HepG2 (cell line): Measurements from ENCODE around the gene AP4M1. TPM values are rescaled to one million over a fixed set of nuclear protein-coding genes. Genes with fewer than 3 reads are reported as not detected.

Experiments
- CENPBD1 ChIP-seq: sonication (generic); formaldehyde crosslinking; IDR thresholded peaks from 2 replicates; pipeline ENCODE4 v1.8.0; 2022; ENCODE audit warnings: missing genetic modification reagents, low read depth, mild to moderate bottlenecking, borderline replicate concordance
- CENPX ChIP-seq: sonication (generic); formaldehyde crosslinking; IDR thresholded peaks from 2 replicates; pipeline ENCODE4 v1.9.0; 2021; ENCODE audit warnings: mild to moderate bottlenecking, missing genetic modification reagents, moderate library complexity
- EP300 ChIP-seq, 3 experiments: sonication (generic) in 1 of 3; formaldehyde crosslinking in 1 of 3; IDR thresholded peaks; 2 replicates each; pipeline versions ENCODE4 v1.5.1 to v1.6.1; 2011 to 2020; ENCODE audit warnings: low read depth in 2 of 3, low read length in 2 of 3, borderline replicate concordance in 1 of 3, improper control_type of control experiment in 1 of 3, mild to moderate bottlenecking in 1 of 3, missing genetic modification reagents in 1 of 3, moderate library complexity in 1 of 3
- HIC2 ChIP-seq: sonication (generic); formaldehyde crosslinking; IDR thresholded peaks from 2 replicates; pipeline ENCODE4 v1.9.0; 2022; ENCODE audit warnings: low read depth, missing genetic modification reagents
- HNRNPUL1 ChIP-seq: fragments of 200-400 bp; formaldehyde crosslinking; IDR thresholded peaks from 2 replicates; pipeline ENCODE4 v1.6.1; 2017; ENCODE audit warnings: low read depth, mild to moderate bottlenecking, low read length, moderate library complexity
- IRF9 ChIP-seq: sonication (generic); formaldehyde crosslinking; IDR thresholded peaks from 2 replicates; pipeline ENCODE4 v1.8.0; 2022; ENCODE audit warnings: missing genetic modification reagents, mild to moderate bottlenecking, borderline replicate concordance
- KDM1A ChIP-seq: IDR thresholded peaks from 2 replicates; pipeline ENCODE4 v1.6.1; 2016; ENCODE audit warnings: missing compliant biosample characterization
- KDM5B ChIP-seq: sonication (generic); formaldehyde crosslinking; IDR thresholded peaks from 2 replicates; pipeline ENCODE4 v1.4.0; 2020; ENCODE audit warnings: missing genetic modification reagents, mild to moderate bottlenecking, borderline replicate concordance
- MXI1 ChIP-seq: IDR thresholded peaks from 3 replicates; pipeline ENCODE4 v1.6.1; 2012; ENCODE audit warnings: low read depth, low read length, inconsistent platforms, borderline replicate concordance
- NCOA5 ChIP-seq: sonication (generic); formaldehyde crosslinking; IDR thresholded peaks from 2 replicates; pipeline ENCODE4 v1.4.0; 2020; ENCODE audit warnings: missing genetic modification reagents
- NFYC ChIP-seq: IDR thresholded peaks from 2 replicates; pipeline ENCODE4 v1.6.1; 2016; ENCODE audit warnings: missing genetic modification reagents, missing compliant biosample characterization
- NR2F6 ChIP-seq, 2 experiments: IDR thresholded peaks; 2 replicates each; pipeline ENCODE4 v1.6.1; 2016; ENCODE audit warnings: antibody characterized with exemption in 1 of 2, mild to moderate bottlenecking in 1 of 2
- PLRG1 ChIP-seq: fragments of 450-650 bp; conservative IDR thresholded peaks from 2 replicates; pipeline ENCODE4 v1.6.1; 2016
- SSRP1 ChIP-seq: IDR thresholded peaks from 2 replicates; pipeline ENCODE4 v1.6.1; 2016; ENCODE audit warnings: control low read depth
- THAP11 ChIP-seq: IDR thresholded peaks from 2 replicates; pipeline ENCODE4 v1.6.1; 2016; ENCODE audit warnings: missing biosample characterization, missing genetic modification reagents
- ZBTB20 ChIP-seq: sonication (generic); formaldehyde crosslinking; IDR thresholded peaks from 2 replicates; pipeline ENCODE4 v1.8.1; 2023; ENCODE audit warnings: missing genetic modification reagents, low read depth, mild to moderate bottlenecking, borderline replicate concordance
- ZNF17 ChIP-seq: sonication (generic); formaldehyde crosslinking; IDR thresholded peaks from 2 replicates; pipeline ENCODE4 v1.5.0; 2020; ENCODE audit warnings: mild to moderate bottlenecking, missing genetic modification reagents
- ZNF230 ChIP-seq: sonication (generic); formaldehyde crosslinking; IDR thresholded peaks from 2 replicates; pipeline ENCODE4 v1.4.0; 2020; ENCODE audit warnings: mild to moderate bottlenecking, missing genetic modification reagents
- ZNF329 ChIP-seq: sonication (generic); formaldehyde crosslinking; IDR thresholded peaks from 2 replicates; pipeline ENCODE4 v1.9.0; 2021; ENCODE audit warnings: low read depth, mild to moderate bottlenecking, missing genetic modification reagents
- ZNF775 ChIP-seq: sonication (generic); formaldehyde crosslinking; IDR thresholded peaks from 2 replicates; pipeline ENCODE4 v1.4.0; 2020; ENCODE audit warnings: missing genetic modification reagents, mild to moderate bottlenecking, moderate library complexity, borderline replicate concordance
- ZNF790 ChIP-seq: sonication (generic); formaldehyde crosslinking; IDR thresholded peaks from 2 replicates; pipeline ENCODE4 v1.8.0; 2022; ENCODE audit warnings: missing genetic modification reagents, mild to moderate bottlenecking, borderline replicate concordance
- ZNF800 ChIP-seq: sonication (generic); formaldehyde crosslinking; IDR thresholded peaks from 2 replicates; pipeline ENCODE4 v1.4.0; 2020; ENCODE audit warnings: missing genetic modification reagents
- ZSCAN12 ChIP-seq: sonication (generic); formaldehyde crosslinking; IDR thresholded peaks from 2 replicates; pipeline ENCODE4 v1.9.0; 2021; ENCODE audit warnings: mild to moderate bottlenecking, missing genetic modification reagents
- ZSCAN20 ChIP-seq: sonication (generic); formaldehyde crosslinking; IDR thresholded peaks from 2 replicates; pipeline ENCODE4 v1.4.0; 2020; ENCODE audit warnings: missing genetic modification reagents, mild to moderate bottlenecking, borderline replicate concordance
- polyA plus RNA-seq, 8 experiments: library from polyadenylated mRNA; depleted of rRNA in 3 of 8; stranded (reverse) in 7 of 8; unstranded in 1 of 8; fragments of >200 nt; fragmentation: Illumina TruSeq in 4 of 8; extraction: Trizol in 4 of 8; gene quantifications; 2 replicates each; pipeline versions ENCODE4 v1.2.1 to v1.2.3, GENCODE V29; 2011 to 2016; ENCODE audit warnings: low read depth in 4 of 8, missing spikeins in 1 of 8, mixed read lengths in 1 of 8; ENCODE audit not compliant: insufficient read depth in 1 of 8
- total RNA-seq, 5 experiments: library from RNA; depleted of rRNA; stranded (reverse); fragments of >200 nt; fragmentation: Illumina TruSeq; extraction: Trizol; gene quantifications; 2 replicates each; pipeline ENCODE4 v1.2.3, GENCODE V29; 2016; ENCODE audit warnings: low read depth in 1 of 5

The AP4M1 gene
- total and polyA plus RNA-seq, 2 of the 13 experiments (the other 11 are each of a cell fraction or from before 2014, with no cell fraction given): 6.3 to 9.7 TPM

GRCh38 chr7:100126239-100126930, 24.9 kb downstream of the AP4M1 start (continued):
- TF ChIP-seq ZNF800 (CRISPR knock-in tag) (no peak), ZNF775 (CRISPR knock-in tag) (no peak), THAP11 (CRISPR knock-in tag) (no peak), ZNF329 (CRISPR knock-in tag) (no peak), NCOA5 (no peak), ZNF230 (no peak), KDM5B (CRISPR knock-in tag) (no peak), EP300 (IDR thresholded peaks at IDR 0.05; ENCODE audit: low read depth in 2 of 2, low read length in 2 of 2) (no peak), EP300 (CRISPR knock-in tag; IDR thresholded peaks at IDR 0.05; ENCODE audit: borderline replicate concordance) (no peak), SSRP1 (no peak), NR2F6 (IDR thresholded peaks at IDR 0.05) (no peak), NR2F6 (CRISPR knock-in tag; IDR thresholded peaks at IDR 0.05) (peak; percentile 3; the same call in 1 of the 2 replicates), HNRNPUL1 (no peak), IRF9 (CRISPR knock-in tag) (no peak), MXI1 (no peak), KDM1A (CRISPR knock-in tag) (no peak), CENPBD1 (CRISPR knock-in tag) (no peak), ZSCAN12 (CRISPR knock-in tag) (no peak), HIC2 (CRISPR knock-in tag) (no peak), PLRG1 (no peak), ZNF17 (CRISPR knock-in tag) (no peak), CENPX (CRISPR knock-in tag) (no peak), ZBTB20 (CRISPR knock-in tag) (no peak), NFYC (no peak), ZNF790 (peak; percentile 46; the same call in 1 of the 2 replicates), ZSCAN20 (CRISPR knock-in tag) (no peak)
